ENCODE measurements around the gene DIS3L2. TPM values are rescaled to one million over a fixed set of nuclear protein-coding genes. Genes with fewer than 3 reads are reported as not detected.

The DIS3L2 gene
- total RNA-seq, 2 donors from 2014 or later, result 19.6 to 22.1 TPM

- no peaks in the 10 kb centered on the region for H3K4me1 ChIP-seq
- H3K36me3 ChIP-seq, result no peaks in the 10 kb centered on the region
- no peaks in the 10 kb centered on the region for H3K9me3 ChIP-seq
- no peaks in the 10 kb centered on the region for H3K27me3 ChIP-seq
- no peak overlapping the region for H3K27ac ChIP-seq
- no peak overlapping the region for H3K4me3 ChIP-seq
- no peak for TF ChIP-seq CTCF (IDR thresholded peaks at IDR 0.05)
- DNase-seq (ENCODE audit: low spot score), result no peak
Measured at GRCh38 chr2:232300894-232301387, 339.4 kb downstream of the DIS3L2 start.

GRCh38 chr2:232304236-232304635 lies 342.7 kb downstream of the DIS3L2 start:
- no peak for TF ChIP-seq CTCF (IDR thresholded peaks at IDR 0.05)
- no peak for DNase-seq (ENCODE audit: low spot score)
- Histone ChIP-seq H3K4me3 (no peak overlapping the region), H3K36me3 (no peaks in the 10 kb centered on the region), H3K4me1 (no peaks in the 10 kb centered on the region), H3K27ac (no peak overlapping the region), H3K27me3 (no peaks in the 10 kb centered on the region), H3K9me3 (no peaks in the 10 kb centered on the region)

GRCh38 chr2:232306741-232307305 lies 345.3 kb downstream of the DIS3L2 start:
- no peak overlapping the region for H3K4me3 ChIP-seq
- no peak for TF ChIP-seq CTCF (IDR thresholded peaks at IDR 0.05)
- no peak overlapping the region for H3K27ac ChIP-seq
- no peaks in the 10 kb centered on the region for H3K4me1 ChIP-seq
- no peaks in the 10 kb centered on the region for H3K36me3 ChIP-seq
- no peaks in the 10 kb centered on the region for H3K27me3 ChIP-seq
- no peak for DNase-seq (ENCODE audit: low spot score)
- H3K9me3 ChIP-seq, result no peaks in the 10 kb centered on the region

- Histone ChIP-seq H3K27ac (no peak overlapping the region), H3K27me3 (no peaks in the 10 kb centered on the region), H3K9me3 (peaks cover 0 to 7% of the 10 kb centered on the region in 2 donors), H3K4me1 (no peaks in the 10 kb centered on the region), H3K4me3 (no peak overlapping the region), H3K36me3 (no peaks in the 10 kb centered on the region)
- no peak for TF ChIP-seq CTCF (IDR thresholded peaks at IDR 0.05)
- no peak for DNase-seq (ENCODE audit: low spot score)
Measured at GRCh38 chr2:232307854-232308253, 346.3 kb downstream of the DIS3L2 start.

GRCh38 chr2:232308986-232309385 lies 347.5 kb downstream of the DIS3L2 start:
- Histone ChIP-seq H3K4me1 (no peaks in the 10 kb centered on the region), H3K27me3 (no peaks in the 10 kb centered on the region), H3K27ac (no peak overlapping the region), H3K4me3 (no peak overlapping the region), H3K36me3 (no peaks in the 10 kb centered on the region), H3K9me3 (peaks cover 0 to 9% of the 10 kb centered on the region in 2 donors)
- no peak for DNase-seq (ENCODE audit: low spot score)
- TF ChIP-seq CTCF (IDR thresholded peaks at IDR 0.05), result no peak

GRCh38 chr2:232309592-232309991 lies 348.1 kb downstream of the DIS3L2 start:
- no peak overlapping the region for H3K4me3 ChIP-seq
- TF ChIP-seq CTCF (IDR thresholded peaks at IDR 0.05), result no peak
- no peak for DNase-seq (ENCODE audit: low spot score)
- H3K27ac ChIP-seq, result no peak overlapping the region
- no peaks in the 10 kb centered on the region for H3K36me3 ChIP-seq
- H3K4me1 ChIP-seq, result no peaks in the 10 kb centered on the region
- H3K27me3 ChIP-seq, result no peaks in the 10 kb centered on the region
- peaks cover 0 to 9% of the 10 kb centered on the region in 2 donors for H3K9me3 ChIP-seq
